Astrocyte of the spinal cord (primary cell): ENCODE measurements around the gene ABCA8.

ENCODE experiments used
- DNase-seq: peaks from one replicate; pipeline ENCODE4 v3.0.0; 2011; ENCODE audit warnings: low read depth, low spot score
- H3K4me3 ChIP-seq: 2 replicates; pipeline ENCODE4 v1.5.1; 2011; ENCODE audit warnings: low read depth, mild to moderate bottlenecking, low read length, moderate library complexity
- in situ Hi-C: cut with HindIII; loops from 2 replicates; pipeline ENCODE4 v1.10.0; 2017; ENCODE audit warnings: low sequenced_read_pairs
- TF ChIP-seq, protein P1 (sequence below): IDR thresholded peaks from 2 replicates; pipeline ENCODE4 v1.5.1; 2012; ENCODE audit warnings: low read depth, mild to moderate bottlenecking, low read length, inconsistent platforms

ABCA8 gene

DNA sequence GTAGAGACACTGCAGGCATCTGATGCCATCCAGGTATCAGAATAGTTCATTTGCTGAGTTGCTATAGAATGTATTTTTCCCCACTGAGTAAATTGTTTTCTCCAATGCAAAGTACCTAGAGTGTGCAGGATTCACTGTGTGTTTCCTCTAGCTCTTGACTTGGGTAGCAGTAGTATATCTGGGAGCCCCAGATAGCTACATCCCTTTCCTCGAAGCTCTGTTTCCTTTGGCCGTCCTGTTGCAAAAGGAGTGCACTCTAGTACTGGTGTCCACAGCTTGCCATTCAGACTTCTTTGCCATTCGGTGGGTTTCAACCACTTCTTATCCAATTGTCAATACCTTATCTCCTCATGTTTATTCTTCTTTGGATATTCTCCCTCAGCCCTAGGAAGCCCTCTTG is 12.8 kb downstream of the ABCA8 start:
- H3K4me3 ChIP-seq, result no peak overlapping the region
- in situ Hi-C loops, result no loop called here
- no peak for DNase-seq
- TF ChIP-seq, protein P1, sequence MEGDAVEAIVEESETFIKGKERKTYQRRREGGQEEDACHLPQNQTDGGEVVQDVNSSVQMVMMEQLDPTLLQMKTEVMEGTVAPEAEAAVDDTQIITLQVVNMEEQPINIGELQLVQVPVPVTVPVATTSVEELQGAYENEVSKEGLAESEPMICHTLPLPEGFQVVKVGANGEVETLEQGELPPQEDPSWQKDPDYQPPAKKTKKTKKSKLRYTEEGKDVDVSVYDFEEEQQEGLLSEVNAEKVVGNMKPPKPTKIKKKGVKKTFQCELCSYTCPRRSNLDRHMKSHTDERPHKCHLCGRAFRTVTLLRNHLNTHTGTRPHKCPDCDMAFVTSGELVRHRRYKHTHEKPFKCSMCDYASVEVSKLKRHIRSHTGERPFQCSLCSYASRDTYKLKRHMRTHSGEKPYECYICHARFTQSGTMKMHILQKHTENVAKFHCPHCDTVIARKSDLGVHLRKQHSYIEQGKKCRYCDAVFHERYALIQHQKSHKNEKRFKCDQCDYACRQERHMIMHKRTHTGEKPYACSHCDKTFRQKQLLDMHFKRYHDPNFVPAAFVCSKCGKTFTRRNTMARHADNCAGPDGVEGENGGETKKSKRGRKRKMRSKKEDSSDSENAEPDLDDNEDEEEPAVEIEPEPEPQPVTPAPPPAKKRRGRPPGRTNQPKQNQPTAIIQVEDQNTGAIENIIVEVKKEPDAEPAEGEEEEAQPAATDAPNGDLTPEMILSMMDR, result no peak

DNA sequence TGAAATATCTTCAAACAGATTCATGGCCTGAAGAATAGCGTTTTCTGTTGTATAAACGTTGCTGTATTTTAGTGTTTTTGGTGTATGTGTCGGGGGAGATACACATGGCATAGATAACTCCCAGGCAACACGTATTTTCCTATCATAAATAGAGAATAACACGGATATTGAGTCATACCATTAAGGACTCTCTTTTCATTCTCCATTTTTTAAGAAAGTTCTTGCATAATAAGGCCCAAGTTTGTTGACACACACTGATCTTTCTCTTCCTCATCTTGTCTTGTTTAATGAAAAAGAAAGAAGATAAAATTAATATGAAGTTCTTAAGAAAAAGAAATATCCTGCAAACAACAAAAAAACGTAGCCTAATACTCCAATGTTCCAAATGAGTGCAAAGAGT is 13.4 kb downstream of the ABCA8 start:
- DNase-seq, result no peak
- no peak overlapping the region for H3K4me3 ChIP-seq
- TF ChIP-seq, protein P1, result no peak
- in situ Hi-C loops, result no loop called here

DNA sequence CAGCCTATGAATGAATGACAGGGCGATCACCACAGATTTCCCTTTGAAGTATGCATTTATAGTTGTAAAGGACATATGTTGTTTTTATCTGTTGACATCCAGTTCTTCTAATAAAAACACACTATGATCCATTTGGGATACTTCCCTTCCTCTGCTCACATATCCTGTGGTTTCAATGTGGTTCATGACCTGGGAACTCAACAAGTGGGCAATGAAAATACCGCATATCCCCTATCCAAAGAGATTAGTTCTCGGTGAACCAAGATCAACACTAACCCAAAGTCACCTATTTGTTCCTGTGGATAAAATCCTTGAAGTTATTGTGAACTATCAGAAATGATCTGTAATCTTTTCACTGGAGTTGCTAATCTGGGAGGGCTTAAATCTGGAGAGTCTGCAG is 16.0 kb downstream of the ABCA8 start:
- in situ Hi-C loops, result no loop called here
- TF ChIP-seq, protein P1, result no peak
- no peak overlapping the region for H3K4me3 ChIP-seq

DNA sequence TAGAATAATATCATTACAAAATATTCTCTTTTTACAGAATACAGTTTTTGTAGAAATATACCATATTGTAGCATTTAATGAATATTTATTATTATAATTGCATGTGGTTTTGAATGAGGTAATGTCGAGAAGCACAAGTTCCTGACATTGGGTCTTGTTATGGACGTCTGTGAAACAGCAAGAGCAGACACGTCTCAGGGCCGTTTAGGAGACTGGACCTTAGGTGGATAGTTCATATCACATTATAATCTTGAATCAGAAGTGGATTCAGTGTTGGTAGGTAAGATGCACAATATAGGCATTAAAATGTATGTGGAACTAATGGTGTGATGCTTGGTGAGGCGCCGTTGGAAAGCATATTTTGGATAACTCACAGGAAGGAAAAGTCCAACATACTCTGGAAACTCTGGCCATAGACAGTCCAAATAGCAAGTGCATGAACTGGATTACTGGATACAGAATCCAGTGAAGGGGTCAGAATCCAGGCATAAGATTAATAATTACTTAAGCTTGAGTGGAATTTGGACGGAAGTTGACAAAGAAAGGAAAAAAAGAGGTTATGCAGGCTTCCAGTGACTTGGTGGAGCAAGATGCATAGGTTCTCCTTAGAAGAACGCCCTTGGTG is 17.2 kb downstream of the ABCA8 start:
- in situ Hi-C loops, result no loop called here
- TF ChIP-seq, protein P1, result no peak
- H3K4me3 ChIP-seq, result no peak overlapping the region
- no peak for DNase-seq

More for the DNA sequence above, 16.0 kb downstream of the ABCA8 start:
- no peak for DNase-seq

DNA sequence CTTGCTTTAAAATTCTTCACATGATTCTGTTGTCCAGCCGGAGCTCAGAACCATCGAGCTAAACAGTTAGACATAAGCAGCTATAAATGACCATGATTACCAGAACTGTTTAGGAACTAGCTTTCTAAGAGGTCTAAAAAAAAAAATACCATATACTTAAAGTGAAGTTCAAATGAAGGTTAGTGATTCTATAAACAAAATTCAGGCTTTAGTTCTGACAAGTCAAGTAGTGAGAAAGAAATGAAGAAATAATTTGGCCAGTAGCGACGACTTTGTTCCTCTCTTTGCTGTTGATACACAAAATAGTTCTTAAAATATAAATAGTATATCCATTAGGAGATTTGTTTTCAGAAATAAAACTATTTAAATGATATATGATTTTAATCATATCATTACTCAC is 27.7 kb downstream of the ABCA8 start:
- TF ChIP-seq, protein P1, result no peak
- in situ Hi-C loops, result no loop called here
- H3K4me3 ChIP-seq, result no peak overlapping the region
- DNase-seq, result no peak

DNA sequence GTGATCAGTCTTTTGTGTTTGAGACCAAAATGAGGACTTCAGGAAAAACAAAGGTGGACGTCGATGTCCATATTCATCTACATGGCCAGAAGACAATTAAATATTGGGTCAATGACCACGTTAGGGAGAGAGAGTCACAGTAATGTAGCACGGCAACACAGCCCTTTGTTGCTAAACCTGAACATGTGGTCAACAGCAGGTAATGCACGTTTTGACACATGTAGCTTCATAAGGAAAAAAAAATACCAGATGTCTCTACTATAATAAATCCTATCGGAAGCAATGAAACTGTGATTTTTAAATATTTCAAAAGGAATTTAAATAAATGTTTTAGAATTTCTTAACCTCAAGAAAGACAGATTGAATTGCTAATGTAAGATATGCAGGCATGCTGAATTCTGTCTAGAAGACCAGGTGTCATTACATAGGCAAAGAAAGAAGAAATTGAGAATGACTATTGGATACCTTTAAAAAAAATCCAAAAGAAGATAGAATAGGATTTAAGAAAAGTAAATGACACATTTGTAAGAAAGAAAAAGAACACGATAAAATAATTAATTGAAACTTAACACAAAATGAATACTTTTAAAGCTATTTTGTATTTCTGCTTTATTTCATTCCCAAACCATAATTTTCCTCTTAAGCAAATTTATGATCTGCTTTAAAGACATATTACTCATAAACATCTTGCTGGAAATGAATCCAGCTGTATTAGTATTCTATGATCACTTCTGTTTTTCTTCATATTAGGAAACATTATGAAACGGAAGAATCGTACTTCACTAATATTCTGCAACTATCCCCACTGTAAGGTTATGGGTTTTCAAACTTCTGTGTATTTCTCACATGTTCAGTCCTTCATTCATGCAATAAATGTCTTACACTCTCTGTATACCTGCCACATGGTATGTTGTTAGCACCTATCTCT is 30.1 kb downstream of the ABCA8 start:
- DNase-seq, result no peak
- TF ChIP-seq, protein P1, result no peak
- no peak overlapping the region for H3K4me3 ChIP-seq
- in situ Hi-C loops, result no loop called here
